Activated T-helper 9 cell treated with anti-CD3 and anti-CD28 coated beads, Interleukin-2, amount 50 U/mL, for 16 hours (primary cell): ENCODE data around the gene GPR15LG.
"Not testable (repeated sequence)": the region's sequence is repeated elsewhere in the genome, so short reads cannot be mapped to it uniquely, and the experiment has no call there.

Experiments used
- DNase-seq: peaks from one replicate; pipeline ENCODE4 v3.0.0-alpha.2; 2020; ENCODE audit warnings: low read depth

Gene GPR15LG

DNA sequence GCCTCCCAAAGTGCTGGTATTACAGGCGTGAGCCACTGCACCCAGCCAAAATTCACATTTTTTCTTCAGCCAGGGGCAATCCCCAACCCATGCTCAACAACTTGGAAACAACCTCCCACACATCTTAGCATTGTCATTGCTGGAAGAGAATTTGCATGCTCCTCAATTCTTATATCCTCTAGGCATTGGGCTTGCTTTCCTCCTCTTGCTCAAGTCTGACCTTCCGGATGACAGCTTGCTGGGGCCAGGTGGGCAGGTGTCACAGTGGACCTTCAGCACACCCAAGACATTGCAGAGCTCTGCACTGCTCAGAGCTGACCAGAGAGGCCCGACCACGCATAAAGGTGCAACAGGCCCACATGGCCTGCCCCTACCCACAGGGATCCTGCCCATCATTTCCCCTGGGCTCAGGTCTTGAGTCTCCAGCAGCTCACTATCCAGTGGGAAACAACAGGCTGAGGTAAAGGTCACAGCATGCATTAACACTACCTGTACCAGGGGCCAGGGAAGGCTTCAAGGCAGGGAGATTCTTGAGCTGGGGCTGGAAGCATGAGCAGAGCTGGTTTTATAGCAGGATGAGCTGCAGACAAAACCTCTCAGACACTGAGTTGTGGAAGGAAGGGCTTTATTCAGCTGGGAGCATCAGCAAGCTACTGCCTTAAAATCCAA is 6.8 kb upstream of the GPR15LG start:
- no peak for DNase-seq

- DNase-seq, result not testable (repeated sequence)
Measured at GRCh38 chr10:84167289-84167653, 6.3 kb upstream of the GPR15LG start.

GRCh38 chr10:84168382-84168781 is 5.2 kb upstream of the GPR15LG start:
- not testable (repeated sequence) for DNase-seq

GRCh38 chr10:84171237-84171636 is 2.4 kb upstream of the GPR15LG start:
- not testable (repeated sequence) for DNase-seq

DNA sequence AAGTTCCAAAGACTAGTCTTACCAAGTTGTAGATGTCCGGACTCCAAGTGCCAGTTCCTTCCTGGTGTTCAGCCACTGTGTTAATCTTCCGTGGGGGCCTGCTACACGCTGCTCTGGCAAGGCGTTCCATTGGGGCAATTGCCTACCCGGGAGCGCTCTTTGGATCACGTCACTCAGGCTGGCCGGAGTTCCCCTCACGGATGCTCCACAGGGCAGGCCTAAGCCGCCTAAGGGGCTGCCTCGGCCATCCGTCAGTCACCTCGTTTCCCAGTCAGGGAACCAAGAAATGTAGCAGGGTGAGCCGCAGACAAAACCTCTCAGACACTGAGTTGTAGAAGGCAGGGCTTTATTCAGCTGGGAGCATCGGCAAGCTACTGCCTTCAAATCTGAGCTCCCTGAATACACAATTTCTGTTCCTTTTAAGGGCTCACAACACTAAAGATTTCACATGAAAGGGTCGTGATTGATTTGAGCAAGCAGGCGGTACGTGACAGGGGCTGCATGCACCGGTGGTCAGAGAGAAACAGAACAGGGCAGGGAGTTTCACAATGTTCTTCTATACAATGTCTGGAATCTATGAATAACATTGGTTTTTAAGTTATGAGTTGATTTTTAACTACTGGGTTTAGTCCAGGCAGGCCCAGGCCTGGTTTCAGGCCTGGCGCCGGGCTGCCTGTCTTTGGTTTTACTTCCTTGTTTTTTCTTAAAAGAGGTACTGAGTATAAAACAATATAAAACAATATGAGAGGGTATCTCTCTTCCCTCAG is 1.7 kb upstream of the GPR15LG start:
- DNase-seq, result not testable (repeated sequence)

DNA sequence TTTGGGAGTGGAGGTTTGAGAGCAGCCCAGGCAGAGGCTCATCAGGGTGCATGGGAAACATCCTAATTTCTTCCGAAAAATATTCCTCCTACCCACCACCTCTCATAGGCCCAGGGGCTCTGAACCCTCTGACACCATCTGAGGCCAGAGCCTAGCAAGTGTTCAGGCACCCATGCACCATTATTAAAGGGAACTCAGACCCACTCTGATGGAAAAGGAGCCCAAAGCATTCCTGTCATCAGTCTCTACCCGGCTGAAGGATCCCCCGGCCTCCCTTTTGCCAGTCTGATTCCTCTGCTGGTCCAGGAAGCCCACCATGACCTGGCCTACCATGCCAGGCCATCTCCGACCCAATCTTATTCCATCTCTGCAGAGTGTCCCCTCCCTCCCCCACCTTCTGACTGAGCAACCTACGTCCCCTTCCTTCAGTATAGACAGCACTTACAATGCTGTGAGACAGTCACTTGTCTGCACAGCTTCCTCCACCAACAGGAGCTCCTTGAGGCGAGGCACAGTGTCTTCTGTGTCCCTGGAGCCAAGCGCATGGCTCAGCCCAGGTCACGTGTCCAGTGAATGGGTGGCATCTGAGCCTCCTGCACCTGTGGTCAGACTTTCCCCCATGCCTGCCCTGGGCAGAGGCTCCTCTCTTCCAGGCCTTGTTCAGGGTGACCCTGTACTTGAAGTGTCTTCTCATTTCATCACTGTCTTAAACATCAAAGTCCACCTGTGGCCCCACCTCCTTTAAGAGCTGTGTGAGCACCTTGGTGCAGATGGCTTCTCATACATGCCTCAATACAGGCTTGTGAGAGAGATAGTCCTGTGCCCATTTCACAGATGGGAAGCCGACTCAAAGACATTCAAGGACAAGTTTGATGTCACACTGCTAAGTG is 889 bp upstream of the GPR15LG start:
- DNase-seq, result no peak

DNA sequence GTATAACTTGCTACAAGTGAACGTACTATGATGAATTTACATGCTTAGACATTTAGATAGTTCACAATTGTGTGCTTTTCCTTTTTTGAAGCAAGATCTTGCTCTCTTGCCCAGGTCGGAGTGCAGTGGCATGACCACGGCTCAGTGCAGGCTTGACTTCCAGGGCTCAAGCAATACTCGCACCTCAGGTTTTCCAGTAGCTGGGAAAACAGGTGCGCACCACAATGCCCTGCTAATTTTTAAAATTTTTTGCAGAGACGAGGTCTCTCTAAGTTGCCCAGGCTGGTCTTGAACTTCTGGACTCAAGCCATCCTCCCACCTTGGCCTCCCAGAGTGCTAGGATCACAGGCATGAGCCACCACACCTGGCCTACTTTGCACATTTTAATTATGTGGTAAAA is 1.8 kb downstream of the GPR15LG start:
- no peak for DNase-seq

GRCh38 chr10:84176351-84176750 is 2.8 kb downstream of the GPR15LG start:
- DNase-seq, result no peak

DNA sequence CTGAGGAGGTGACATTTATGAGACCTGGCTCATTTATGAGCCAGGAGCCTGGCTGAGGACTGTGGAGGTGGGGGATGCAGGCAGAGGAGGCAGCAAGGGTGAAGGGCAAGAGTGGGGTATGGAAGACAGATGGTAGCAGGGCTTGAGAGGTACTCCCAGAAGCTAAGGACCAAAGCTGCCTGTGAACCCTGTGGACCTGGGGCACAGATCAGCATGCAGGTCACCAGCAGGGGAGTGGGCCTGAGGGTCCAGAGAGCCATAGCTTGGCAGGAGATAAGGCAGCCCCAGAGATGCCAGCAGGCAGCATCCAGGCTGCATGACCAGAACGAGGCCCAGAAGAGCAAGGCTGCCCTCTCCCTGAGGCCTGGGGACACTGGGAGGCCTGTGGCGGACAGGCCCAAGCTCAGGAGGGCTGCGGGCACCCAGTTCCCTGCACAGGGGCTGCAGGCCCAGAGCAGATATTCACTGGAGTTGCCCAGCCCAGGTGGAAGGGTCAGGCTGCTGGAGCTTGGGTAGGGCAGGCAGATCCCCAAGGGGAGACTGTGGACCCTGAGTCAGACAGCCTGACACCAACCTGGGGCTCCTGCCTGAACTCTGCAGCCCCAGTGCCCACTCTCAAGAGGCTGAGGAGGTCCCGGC is 3.4 kb downstream of the GPR15LG start:
- DNase-seq, result no peak

GRCh38 chr10:84177541-84178141 is 4.0 kb downstream of the GPR15LG start:
- no peak for DNase-seq

GRCh38 chr10:84178160-84178609 is 4.6 kb downstream of the GPR15LG start:
- no peak for DNase-seq

DNA sequence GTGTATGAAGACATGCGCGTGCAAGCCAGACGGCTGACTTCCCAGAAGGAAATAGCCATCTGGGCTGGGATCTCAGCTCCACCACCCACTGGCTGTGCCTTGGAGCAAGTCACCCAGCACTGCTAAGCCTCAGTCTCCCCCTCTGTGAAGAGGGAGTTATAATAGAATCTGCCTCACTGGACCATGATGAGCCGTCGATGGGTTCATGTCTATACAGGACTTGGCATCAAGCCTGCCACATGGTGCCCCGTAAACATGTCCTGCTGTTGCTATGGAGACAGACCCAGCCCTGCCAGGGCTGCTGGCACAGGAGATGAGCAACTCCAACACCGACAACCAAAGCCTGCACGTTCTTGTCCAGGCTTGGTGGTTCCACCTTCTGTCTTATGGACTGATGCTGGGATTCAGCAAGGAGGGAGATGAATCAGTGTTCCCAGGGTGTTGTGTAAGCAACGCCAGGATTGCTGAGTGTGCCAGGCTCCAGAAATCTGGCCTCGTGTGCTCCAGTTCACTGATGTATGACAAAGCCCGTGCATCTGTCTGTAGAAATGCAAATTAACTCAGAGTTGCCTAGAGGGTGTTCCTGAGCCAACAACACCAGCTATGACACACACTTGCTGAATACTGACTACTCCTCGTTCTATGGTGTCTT is 5.6 kb downstream of the GPR15LG start:
- DNase-seq, result no peak

DNA sequence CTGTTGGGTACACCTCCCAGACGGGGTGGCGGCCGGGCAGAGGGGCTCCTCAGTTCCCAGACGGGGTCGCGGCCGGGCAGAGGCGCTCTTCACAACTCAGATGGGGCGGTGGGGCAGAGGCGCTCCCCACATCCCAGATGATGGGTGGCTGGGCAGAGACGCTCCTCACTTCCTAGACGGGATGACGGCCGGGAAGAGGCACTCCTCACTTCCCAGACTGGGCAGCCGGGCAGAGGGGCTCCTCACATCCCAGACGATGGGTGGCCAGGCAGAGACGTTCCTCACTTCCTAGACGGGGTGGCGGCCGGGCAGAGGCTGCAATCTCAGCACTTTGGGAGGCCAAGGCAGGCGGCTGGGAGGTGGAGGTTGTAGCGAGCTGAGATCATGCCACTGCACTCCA is 6.8 kb downstream of the GPR15LG start:
- not testable (repeated sequence) for DNase-seq

DNA sequence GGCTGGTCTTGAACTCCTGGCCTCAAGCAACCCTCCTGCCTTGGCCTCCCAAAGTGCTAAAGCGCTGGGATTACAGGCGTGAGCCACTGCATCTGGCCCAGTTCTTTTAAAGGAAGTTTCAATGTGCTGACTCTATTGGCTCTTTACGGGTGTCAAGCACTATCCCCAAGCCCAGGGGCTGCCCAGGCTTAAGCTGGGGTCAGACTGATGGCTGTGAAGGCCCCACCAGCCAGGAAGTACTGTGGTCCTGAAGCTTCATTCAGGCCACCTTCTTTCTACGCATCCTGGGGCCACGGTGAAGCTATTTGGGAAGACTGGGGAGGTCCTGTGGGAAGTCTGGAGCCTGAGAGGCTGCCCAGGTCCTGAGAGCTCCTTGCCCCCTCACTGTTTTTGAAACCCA is 8.0 kb downstream of the GPR15LG start:
- DNase-seq, result no peak

GRCh38 chr10:84184517-84184916 is 10.9 kb downstream of the GPR15LG start:
- DNase-seq, result no peak

DNA sequence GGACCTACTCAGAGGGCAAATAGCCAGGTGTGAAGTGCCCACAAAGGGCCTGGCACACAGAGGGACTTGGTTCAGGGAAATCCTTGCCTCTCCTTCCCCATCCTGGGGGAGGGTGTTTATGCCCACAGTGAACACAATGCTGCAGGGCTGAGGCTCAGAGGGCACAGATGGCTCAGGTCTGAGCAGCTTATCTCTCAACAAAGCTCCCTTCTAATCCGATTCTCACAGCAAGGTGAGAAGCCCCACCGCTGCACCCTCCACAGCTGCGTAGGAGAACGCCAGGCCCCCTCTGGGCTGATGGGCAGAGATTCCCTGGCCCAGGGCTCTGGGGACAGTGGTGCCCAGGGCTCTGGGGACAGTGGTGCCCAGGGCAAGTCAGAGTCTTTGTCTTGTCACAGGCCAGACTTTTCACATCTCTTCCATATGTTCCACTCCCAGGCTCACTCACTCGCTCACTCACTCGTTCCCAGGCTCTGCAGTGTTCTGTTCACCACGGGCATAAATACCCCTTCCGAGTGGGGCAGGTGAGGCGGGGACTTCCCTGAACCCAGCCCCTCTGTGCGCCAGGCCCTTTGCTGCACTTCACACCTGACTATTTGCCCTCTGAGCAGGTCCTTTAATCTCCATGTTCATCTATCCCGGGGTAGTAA is 12.1 kb downstream of the GPR15LG start:
- no peak for DNase-seq

DNA sequence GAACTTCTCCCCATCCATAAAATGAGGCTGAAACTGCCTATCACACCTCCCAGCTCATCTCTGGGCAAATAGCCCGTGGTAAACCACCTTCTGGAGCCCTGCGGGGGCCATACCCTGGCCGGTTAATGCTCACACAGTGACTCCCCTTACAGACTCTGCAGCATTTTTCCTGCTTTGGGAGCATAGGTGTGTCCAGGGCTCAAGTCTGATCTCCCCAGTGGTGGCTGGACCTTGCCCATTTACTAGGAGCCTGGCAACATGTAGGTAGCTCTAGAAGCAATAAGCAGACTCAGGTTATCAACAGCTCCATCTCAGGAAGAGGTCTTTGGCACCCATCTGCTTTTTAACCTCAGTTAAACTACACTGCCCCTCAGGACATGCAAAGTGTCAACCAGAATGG is 15.2 kb downstream of the GPR15LG start:
- DNase-seq, result no peak

GRCh38 chr10:84190621-84191020 is 17.0 kb downstream of the GPR15LG start:
- DNase-seq, result no peak

- no peak for DNase-seq
Measured at GRCh38 chr10:84191106-84191505, 17.5 kb downstream of the GPR15LG start.

DNA sequence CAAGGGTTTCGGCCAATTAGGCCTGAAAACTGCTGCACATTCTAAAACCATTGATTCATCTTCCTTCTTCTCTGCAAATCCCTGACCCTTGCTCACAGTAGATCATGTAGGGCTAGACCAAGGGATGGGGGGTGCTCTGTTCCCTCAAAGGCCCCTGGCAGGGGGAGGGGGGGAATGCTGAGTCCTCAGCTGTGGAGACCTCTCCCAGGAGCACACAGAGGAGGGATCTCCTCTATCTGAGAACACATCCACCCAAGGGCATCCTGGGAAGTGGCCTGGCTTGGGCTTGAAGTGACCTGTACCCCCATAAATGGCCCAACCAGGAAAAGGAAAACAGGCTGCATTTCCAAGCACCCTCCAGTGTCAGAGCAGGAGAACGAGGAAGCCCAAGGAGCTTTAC is 19.7 kb downstream of the GPR15LG start:
- no peak for DNase-seq
